HG03139 (cell line): ENCODE results near the gene ACOT13.
"Not testable (repeated sequence)": the region's sequence is repeated elsewhere in the genome, so short reads cannot be mapped to it uniquely, and the experiment has no call there.

Source experiments
- ATAC-seq: cut with Tn5 transposase; IDR thresholded peaks from one replicate; pipeline ENCODE4 v1.9.1; 2021; ENCODE audit not compliant: unreplicated experiment

Gene ACOT13

GRCh38 chr6:24661759-24662158 lies 5.1 kb upstream of the ACOT13 start:
- not testable (repeated sequence) for ATAC-seq

- ATAC-seq, result no peak
Observed at GRCh38 chr6:24662236-24662635, 4.6 kb upstream of the ACOT13 start.

- no peak for ATAC-seq
Observed at GRCh38 chr6:24663189-24663588, 3.7 kb upstream of the ACOT13 start.

- ATAC-seq, result no peak
Observed at GRCh38 chr6:24664046-24664987, 2.6 kb upstream of the ACOT13 start.

- peak; percentile 32 for ATAC-seq
Observed at GRCh38 chr6:24666097-24666640, 708 bp upstream of the ACOT13 start.

- no peak for ATAC-seq
Observed at GRCh38 chr6:24667378-24667803, 514 bp downstream of the ACOT13 start.

- ATAC-seq, result not testable (repeated sequence)
Observed at GRCh38 chr6:24668066-24668996, 1.5 kb downstream of the ACOT13 start.

GRCh38 chr6:24668997-24669361 lies 2.1 kb downstream of the ACOT13 start:
- ATAC-seq, result no peak

- not testable (repeated sequence) for ATAC-seq
Observed at GRCh38 chr6:24670492-24670891, 3.6 kb downstream of the ACOT13 start.

- not testable (repeated sequence) for ATAC-seq
Observed at GRCh38 chr6:24671077-24671476, 4.2 kb downstream of the ACOT13 start.

- no peak for ATAC-seq
Observed at GRCh38 chr6:24672620-24673182, 5.8 kb downstream of the ACOT13 start.

- no peak for ATAC-seq
Observed at GRCh38 chr6:24673625-24674024, 6.7 kb downstream of the ACOT13 start.

- ATAC-seq, result not testable (repeated sequence)
Observed at GRCh38 chr6:24678792-24679352, 12.0 kb downstream of the ACOT13 start.

- no peak for ATAC-seq
Observed at GRCh38 chr6:24680582-24680981, 13.7 kb downstream of the ACOT13 start.

GRCh38 chr6:24683297-24684296 lies 16.7 kb downstream of the ACOT13 start:
- ATAC-seq, result no peak

GRCh38 chr6:24686408-24686807 lies 19.5 kb downstream of the ACOT13 start:
- ATAC-seq, result no peak

- no peak for ATAC-seq
Observed at GRCh38 chr6:24686946-24687345, 20.1 kb downstream of the ACOT13 start.

- no peak for ATAC-seq
Observed at GRCh38 chr6:24689964-24690363, 23.1 kb downstream of the ACOT13 start.

- ATAC-seq, result no peak
Observed at GRCh38 chr6:24690593-24690992, 23.7 kb downstream of the ACOT13 start.
